Measurements from ENCODE around the gene FAM174B.

Gene FAM174B

DNA sequence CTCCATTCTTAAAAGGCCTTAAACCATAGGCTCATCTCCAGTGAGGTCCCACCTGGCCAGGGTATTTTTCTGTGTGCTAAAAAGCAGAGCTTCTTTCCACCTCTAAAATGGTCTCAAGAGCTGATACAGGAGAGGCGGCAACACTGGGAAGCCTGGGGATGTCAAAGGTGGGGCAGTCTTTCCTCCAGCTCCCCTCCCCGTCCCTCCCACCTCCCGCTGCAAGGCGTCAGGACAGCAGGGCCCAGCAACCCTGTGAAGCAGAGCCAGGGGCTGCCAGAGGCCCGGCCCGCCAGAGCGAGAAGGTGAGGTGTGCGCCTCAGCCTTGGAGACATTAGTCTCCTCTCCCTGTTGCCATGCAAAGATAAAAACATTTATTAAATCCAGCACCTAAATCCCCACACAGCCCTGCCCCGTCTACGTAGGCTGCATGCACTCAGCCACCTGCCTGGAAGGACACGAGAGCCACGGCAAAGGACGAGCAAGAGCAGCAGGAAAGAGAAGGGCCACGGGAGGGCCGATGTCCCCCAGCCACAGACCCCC lies 75.6 kb downstream of the FAM174B start:
- no peak for DNase-seq (ENCODE audit: low spot score in 2 of 2)
- H3K36me3 Mint-ChIP-seq, result no peaks in the 10 kb centered on the region
- H3K27me3 Mint-ChIP-seq, result peaks cover 11% of the 10 kb centered on the region
- H3K4me3 Mint-ChIP-seq, result no peak overlapping the region
- H3K27ac Mint-ChIP-seq, result no peak overlapping the region
- no peaks in the 10 kb centered on the region for H3K4me1 Mint-ChIP-seq
- ATAC-seq (ENCODE audit: low read depth), result no peak
- H3K9me3 Mint-ChIP-seq, result peaks cover 2% of the 10 kb centered on the region

DNA sequence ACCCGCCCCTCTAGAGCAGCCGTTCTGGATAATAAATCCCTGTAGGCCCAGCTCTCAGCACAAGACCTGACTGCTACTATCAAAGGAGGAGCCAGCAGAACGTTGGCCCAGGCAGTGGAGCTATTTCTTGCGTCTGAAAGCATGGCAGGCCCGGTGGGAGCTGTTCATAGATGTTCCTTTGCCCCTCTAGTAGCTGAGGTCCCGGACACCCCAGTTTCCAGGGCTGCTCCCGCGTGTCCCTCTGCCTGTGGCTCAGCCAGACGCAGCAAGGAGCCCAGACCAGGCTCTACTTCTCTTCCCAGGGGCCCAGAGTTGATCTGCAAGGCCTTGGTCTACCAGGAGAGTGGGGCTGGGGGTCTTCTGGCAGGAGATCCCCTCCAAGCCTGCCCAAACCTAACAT lies 76.1 kb downstream of the FAM174B start:
- H3K4me3 Mint-ChIP-seq, result no peak overlapping the region
- no peaks in the 10 kb centered on the region for H3K36me3 Mint-ChIP-seq
- H3K27me3 Mint-ChIP-seq, result peaks cover 11% of the 10 kb centered on the region
- DNase-seq (ENCODE audit: low spot score in 2 of 2), result no peak
- no peaks in the 10 kb centered on the region for H3K4me1 Mint-ChIP-seq
- peaks cover 2% of the 10 kb centered on the region for H3K9me3 Mint-ChIP-seq
- H3K27ac Mint-ChIP-seq, result no peak overlapping the region
- ATAC-seq (ENCODE audit: low read depth), result no peak

DNA sequence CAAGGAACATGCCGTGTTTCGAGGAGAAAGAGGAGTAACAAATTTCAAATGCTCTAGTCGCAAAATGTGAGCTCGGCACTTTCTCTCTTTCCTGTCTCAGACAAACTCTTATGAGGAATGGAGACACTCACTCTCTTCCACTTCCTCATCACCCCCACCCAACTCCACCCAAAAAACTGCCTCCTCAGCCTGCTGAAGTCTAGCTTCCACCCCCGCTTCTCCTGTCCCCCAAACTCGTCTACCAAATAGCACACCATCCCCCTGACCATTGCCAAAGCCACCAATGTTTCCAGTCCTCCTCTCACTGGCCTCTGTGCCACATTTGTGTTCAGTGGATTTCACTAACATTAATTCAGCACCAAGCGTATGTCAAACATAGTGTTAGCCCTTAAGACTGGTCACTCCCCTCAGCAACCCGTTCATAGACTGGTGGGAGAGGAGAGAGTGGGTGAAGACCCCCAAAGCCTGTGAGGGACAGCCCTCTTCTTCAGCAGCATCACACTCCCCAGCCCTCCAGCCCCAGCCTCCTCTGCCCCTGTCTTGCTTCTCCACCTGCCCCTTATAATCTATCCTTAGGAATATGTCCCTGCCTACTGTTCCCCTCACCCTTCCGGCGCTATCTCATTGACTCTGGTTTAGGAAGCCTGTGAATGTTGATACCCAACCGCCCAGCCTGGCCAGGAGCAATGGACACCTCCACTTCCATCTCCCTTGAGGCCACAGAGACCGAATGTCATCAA lies 77.3 kb downstream of the FAM174B start:
- H3K27me3 Mint-ChIP-seq, result peaks cover 9% of the 10 kb centered on the region
- ATAC-seq (ENCODE audit: low read depth), result no peak
- no peak overlapping the region for H3K27ac Mint-ChIP-seq
- no peak for DNase-seq (ENCODE audit: low spot score in 2 of 2)
- H3K4me3 Mint-ChIP-seq, result no peak overlapping the region
- peaks cover 2% of the 10 kb centered on the region for H3K9me3 Mint-ChIP-seq
- H3K36me3 Mint-ChIP-seq, result no peaks in the 10 kb centered on the region
- H3K4me1 Mint-ChIP-seq, result no peaks in the 10 kb centered on the region

DNA sequence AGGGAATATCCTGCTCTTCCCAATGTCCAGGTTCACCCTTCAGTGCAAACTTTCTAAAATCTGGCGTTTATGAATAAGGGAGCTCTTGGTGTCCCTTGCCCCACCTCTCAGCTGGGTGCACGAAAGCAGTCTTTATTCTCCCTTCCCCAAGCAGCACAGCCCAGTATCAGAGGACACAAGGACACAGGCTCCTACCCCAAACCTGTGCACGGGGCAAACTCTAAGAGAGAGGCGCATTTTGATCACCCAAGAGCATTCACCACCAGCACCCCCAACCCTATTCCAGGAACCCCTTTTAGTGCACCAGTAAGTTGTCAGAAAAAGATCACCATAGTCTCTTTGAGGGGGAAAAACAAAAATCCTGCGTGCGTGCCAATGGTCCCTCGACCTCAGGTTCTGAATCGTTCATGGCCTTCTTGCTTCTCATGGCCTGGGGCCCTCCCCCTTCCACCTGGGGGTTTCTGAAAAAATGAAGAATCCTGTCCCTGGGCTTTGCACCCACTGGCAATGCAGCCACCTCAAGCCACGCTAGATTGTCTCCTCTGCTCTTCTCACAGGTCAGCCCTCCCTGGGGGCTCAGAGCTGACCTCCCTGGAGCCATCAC lies 78.9 kb downstream of the FAM174B start:
- Mint-ChIP-seq H3K9me3 (peaks cover 2% of the 10 kb centered on the region), H3K4me1 (no peaks in the 10 kb centered on the region), H3K27ac (no peak overlapping the region), H3K4me3 (no peak overlapping the region), H3K36me3 (no peaks in the 10 kb centered on the region), H3K27me3 (peaks cover 7% of the 10 kb centered on the region)
- ATAC-seq (ENCODE audit: low read depth) (no peak), DNase-seq (ENCODE audit: low spot score in 2 of 2) (no peak)

DNA sequence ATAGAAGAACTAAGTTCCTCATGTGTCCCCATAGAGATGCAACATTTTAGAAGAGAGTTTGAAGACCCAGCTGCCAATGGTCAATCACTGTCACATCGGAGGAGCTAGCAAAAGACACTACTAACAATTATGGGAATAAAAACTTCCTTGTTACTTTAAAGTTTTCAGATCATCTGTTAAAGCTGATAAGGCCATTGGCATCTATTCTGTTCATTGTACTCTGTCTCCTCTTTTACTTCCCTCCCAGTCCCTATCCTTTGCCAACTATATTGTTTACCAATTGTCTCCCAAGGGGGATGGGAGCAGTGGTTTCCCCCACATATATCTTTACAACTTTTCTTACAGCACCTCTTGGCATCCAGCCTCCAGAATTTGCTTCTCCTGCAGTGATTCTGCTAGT lies 81.0 kb downstream of the FAM174B start:
- ATAC-seq (ENCODE audit: low read depth), result no peak
- H3K4me3 Mint-ChIP-seq, result no peak overlapping the region
- no peak for DNase-seq (ENCODE audit: low spot score in 2 of 2)
- H3K9me3 Mint-ChIP-seq, result peaks cover 5% of the 10 kb centered on the region
- H3K36me3 Mint-ChIP-seq, result no peaks in the 10 kb centered on the region
- no peaks in the 10 kb centered on the region for H3K4me1 Mint-ChIP-seq
- no peak overlapping the region for H3K27ac Mint-ChIP-seq
- peaks cover 6% of the 10 kb centered on the region for H3K27me3 Mint-ChIP-seq

DNA sequence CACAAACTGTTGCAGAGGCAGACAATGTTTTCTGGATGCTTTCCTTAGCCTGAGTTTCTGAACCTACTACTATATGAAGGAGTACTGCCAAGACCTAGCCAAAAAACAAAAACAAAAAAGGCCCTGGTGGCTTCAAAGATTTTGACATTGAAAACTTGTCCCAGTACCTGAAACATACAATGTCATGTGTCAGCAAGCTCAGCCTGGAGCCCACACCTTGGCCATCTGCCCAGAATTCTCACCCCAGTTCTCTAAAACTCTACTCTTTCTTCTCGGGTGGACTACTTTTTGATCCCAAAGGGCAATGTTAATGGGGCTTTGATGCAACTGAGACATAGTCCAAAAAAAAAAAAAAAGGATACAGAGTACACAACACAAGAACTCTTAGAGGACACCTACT lies 81.4 kb downstream of the FAM174B start:
- H3K4me3 Mint-ChIP-seq, result no peak overlapping the region
- H3K27me3 Mint-ChIP-seq, result peaks cover 6% of the 10 kb centered on the region
- no peaks in the 10 kb centered on the region for H3K4me1 Mint-ChIP-seq
- no peak for ATAC-seq (ENCODE audit: low read depth)
- DNase-seq (ENCODE audit: low spot score in 2 of 2), result no peak
- H3K9me3 Mint-ChIP-seq, result peaks cover 5% of the 10 kb centered on the region
- H3K27ac Mint-ChIP-seq, result no peak overlapping the region
- no peaks in the 10 kb centered on the region for H3K36me3 Mint-ChIP-seq

DNA sequence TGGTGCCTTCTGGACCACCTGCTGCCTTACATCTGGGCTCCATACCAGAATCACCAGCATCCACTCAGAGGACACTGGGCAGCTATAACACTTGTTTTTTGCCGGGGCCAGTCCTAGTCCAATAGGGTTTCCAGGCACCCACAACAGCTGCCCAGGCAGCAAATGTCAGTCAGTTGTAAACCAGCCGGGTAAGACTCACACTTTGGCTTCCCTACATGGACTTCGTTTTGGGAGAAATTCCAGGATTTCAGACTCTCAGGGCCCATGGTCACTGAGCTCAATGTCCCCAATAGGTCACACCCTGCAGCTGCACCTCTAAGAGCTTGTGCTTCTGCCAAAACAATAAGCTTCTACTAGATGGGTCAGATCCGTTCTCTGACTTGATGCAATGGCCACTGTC lies 83.8 kb downstream of the FAM174B start:
- peaks cover 6% of the 10 kb centered on the region for H3K9me3 Mint-ChIP-seq

DNA sequence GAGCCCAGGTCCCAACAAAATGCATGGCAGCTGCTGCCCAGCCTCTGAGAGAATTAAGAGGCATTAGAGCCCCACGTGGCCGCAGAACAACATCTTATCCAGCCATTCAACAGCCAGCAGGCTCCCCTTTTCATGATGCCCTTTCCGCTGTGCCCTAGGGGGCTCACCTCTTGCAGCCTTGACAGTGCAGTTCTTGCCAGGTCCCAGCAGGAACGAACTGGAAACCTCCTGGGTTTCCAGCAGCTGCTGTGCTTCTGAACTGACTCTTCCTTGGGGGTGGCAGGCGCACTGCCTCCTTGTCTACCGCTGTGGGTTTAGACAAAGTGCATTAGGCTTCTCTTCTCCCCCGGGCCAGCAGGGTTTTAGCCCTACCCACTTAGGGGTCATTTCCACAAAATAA lies 85.2 kb downstream of the FAM174B start:
- no peak overlapping the region for H3K4me3 Mint-ChIP-seq
- no peaks in the 10 kb centered on the region for H3K4me1 Mint-ChIP-seq
- no peak for ATAC-seq (ENCODE audit: low read depth)
- no peak overlapping the region for H3K27ac Mint-ChIP-seq
- H3K9me3 Mint-ChIP-seq, result peaks cover 9% of the 10 kb centered on the region
- peaks cover 6% of the 10 kb centered on the region for H3K27me3 Mint-ChIP-seq
- no peak for DNase-seq (ENCODE audit: low spot score in 2 of 2)
- H3K36me3 Mint-ChIP-seq, result no peaks in the 10 kb centered on the region

More for the DNA sequence above, 83.8 kb downstream of the FAM174B start:
- Mint-ChIP-seq H3K36me3 (no peaks in the 10 kb centered on the region), H3K27me3 (peaks cover 6% of the 10 kb centered on the region), H3K4me1 (no peaks in the 10 kb centered on the region), H3K27ac (no peak overlapping the region), H3K4me3 (no peak overlapping the region)
- DNase-seq (ENCODE audit: low spot score in 2 of 2) (no peak), ATAC-seq (ENCODE audit: low read depth) (no peak)

DNA sequence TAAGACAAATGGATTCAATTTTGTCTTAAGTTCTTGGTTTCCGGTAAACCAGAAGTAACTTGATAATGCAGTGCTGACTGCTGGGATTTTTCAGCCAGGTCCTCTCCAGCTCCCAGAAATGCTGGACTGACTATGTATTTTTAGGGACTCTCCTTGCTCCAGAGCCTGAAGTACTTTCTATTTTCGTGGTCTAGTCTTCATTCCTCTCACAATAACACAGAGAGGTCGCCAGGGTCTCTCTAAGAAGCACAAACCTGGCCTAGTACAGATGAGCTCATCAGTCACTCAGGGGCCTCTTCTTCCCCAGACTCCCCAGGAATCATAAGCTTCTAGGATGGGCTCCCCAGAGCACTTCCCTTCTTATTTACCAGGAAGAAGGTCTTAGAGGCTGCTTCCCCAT lies 85.8 kb downstream of the FAM174B start:
- H3K4me1 Mint-ChIP-seq, result no peaks in the 10 kb centered on the region
- H3K36me3 Mint-ChIP-seq, result no peaks in the 10 kb centered on the region
- no peak overlapping the region for H3K27ac Mint-ChIP-seq
- H3K9me3 Mint-ChIP-seq, result peaks cover 9% of the 10 kb centered on the region
- peaks cover 3% of the 10 kb centered on the region for H3K27me3 Mint-ChIP-seq
- H3K4me3 Mint-ChIP-seq, result no peak overlapping the region
- no peak for ATAC-seq (ENCODE audit: low read depth)
- DNase-seq (ENCODE audit: low spot score in 2 of 2), result no peak
